ENCODE results near the gene DZIP3. TPM values are rescaled to one million over a fixed set of nuclear protein-coding genes. Genes with fewer than 3 reads are reported as not detected.

The DZIP3 gene
- total and polyA plus RNA-seq, 2 of the 13 experiments (the other 11 are each of a cell fraction or from before 2014, with no cell fraction given) = 11.3 to 17.3 TPM

- no peaks in the 10 kb centered on the region for H3K4me1 ChIP-seq (ENCODE audit: insufficient read depth, low read length)
- H2AFZ ChIP-seq (ENCODE audit: low read length) = no peak overlapping the region
- H3K79me2 ChIP-seq (ENCODE audit: insufficient read depth, low read length) = no peaks in the 10 kb centered on the region
- ChIA-PET POLR2A (no interaction called here), CTCF (ENCODE audit: low intra/inter-chr PET ratio, low total read pairs) (no interaction called here)
- H3K9ac ChIP-seq (ENCODE audit: insufficient read depth, low read depth, low read length) = no peak overlapping the region
- no TSS peak for BruUV-seq (replicated peaks)
- WGBS (ENCODE audit: low lambda C conversion rate) = 53% methylated on average over 1 of the region's 1 CpG
- intact Hi-C loops (cut with micrococcal nuclease; ENCODE audit: unreplicated experiment) = no loop called here
- no peak for DNase-seq (ENCODE audit: low spot score)
- no peaks in the 10 kb centered on the region for H3K9me3 ChIP-seq (ENCODE audit: low read length)
- H3K4me3 ChIP-seq (replicated peaks in 1 of 3; ENCODE audit: insufficient read depth in 1 of 3, low read depth in 2 of 3, low read length in 3 of 3) = no peak overlapping the region
- H3K27ac ChIP-seq (ENCODE audit: extremely low read length, insufficient read depth, low read length) = no peak overlapping the region
- FAIRE-seq = no peak
- H3K36me3 ChIP-seq (replicated peaks in 1 of 2; ENCODE audit: control insufficient read depth in 1 of 2, insufficient read depth in 2 of 2, low read length in 2 of 2) = no peaks in the 10 kb centered on the region
- H4K20me1 ChIP-seq (ENCODE audit: insufficient read depth, low read length) = no peaks in the 10 kb centered on the region
- no peak for ATAC-seq
- no peak overlapping the region for H3K4me2 ChIP-seq (ENCODE audit: low read depth, low read length)
- in situ Hi-C loops (cut with HindIII; ENCODE audit: extremely low pct_ligation_motif_present, low pct_unique_long_range_greater_than_20kb) = no loop called here
- TF ChIP-seq NAIF1 (CRISPR knock-in tag; IDR thresholded peaks at IDR 0.05; ENCODE audit: borderline replicate concordance) (no peak), RFXAP (CRISPR knock-in tag; IDR thresholded peaks at IDR 0.05; ENCODE audit: borderline replicate concordance) (no peak), NCOA2 (CRISPR knock-in tag; IDR thresholded peaks at IDR 0.05) (no peak), ZNF101 (CRISPR knock-in tag; IDR thresholded peaks at IDR 0.05; ENCODE audit: borderline replicate concordance, low read depth) (no peak), ZNF562 (CRISPR knock-in tag; IDR thresholded peaks at IDR 0.05; ENCODE audit: borderline replicate concordance) (no peak), KDM3A (CRISPR knock-in tag; IDR thresholded peaks at IDR 0.05; ENCODE audit: low read depth) (no peak), NFYB (CRISPR knock-in tag; IDR thresholded peaks at IDR 0.05) (no peak), HNRNPH1 (optimal IDR thresholded peaks at IDR 0.05; ENCODE audit: low read depth, low read length) (no peak), ISL2 (CRISPR knock-in tag; IDR thresholded peaks at IDR 0.05) (no peak), ZC3H4 (CRISPR knock-in tag; IDR thresholded peaks at IDR 0.05; ENCODE audit: borderline replicate concordance) (no peak), ZNF230 (CRISPR knock-in tag; IDR thresholded peaks at IDR 0.05) (no peak), GATAD2A (CRISPR knock-in tag; IDR thresholded peaks at IDR 0.05) (no peak), POLR2A (IDR thresholded peaks at IDR 0.05; ENCODE audit: insufficient read depth in 1 of 2, low read depth in 2 of 2, low read length in 2 of 2) (no peak), MEIS2 (CRISPR knock-in tag; IDR thresholded peaks at IDR 0.05) (no peak), TAF15 (IDR thresholded peaks at IDR 0.05; ENCODE audit: low read depth, low read length, poor library complexity, severe bottlenecking) (no peak)
- TF ChIP-seq, protein P1, sequence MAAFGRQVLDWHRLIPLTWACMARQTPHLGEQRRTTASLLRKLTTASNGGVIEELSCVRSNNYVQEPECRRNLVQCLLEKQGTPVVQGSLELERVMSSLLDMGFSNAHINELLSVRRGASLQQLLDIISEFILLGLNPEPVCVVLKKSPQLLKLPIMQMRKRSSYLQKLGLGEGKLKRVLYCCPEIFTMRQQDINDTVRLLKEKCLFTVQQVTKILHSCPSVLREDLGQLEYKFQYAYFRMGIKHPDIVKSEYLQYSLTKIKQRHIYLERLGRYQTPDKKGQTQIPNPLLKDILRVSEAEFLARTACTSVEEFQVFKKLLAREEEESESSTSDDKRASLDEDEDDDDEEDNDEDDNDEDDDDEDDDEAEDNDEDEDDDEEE (CRISPR knock-in tag; IDR thresholded peaks at IDR 0.05) = no peak
- no peaks in the 10 kb centered on the region for H3K27me3 ChIP-seq (ENCODE audit: control insufficient read depth in 1 of 2, insufficient read depth in 2 of 2, low read length in 2 of 2)
Observed at GRCh38 chr3:108698461-108698860, 108.9 kb downstream of the DZIP3 start.
